Measurements from ENCODE around the gene SLC38A5.

The SLC38A5 gene

GRCh38 chrX:48492293-48492910 is 22.3 kb upstream of the SLC38A5 start:
- H3K4me1 ChIP-seq (ENCODE audit: control insufficient read depth, insufficient read depth, low read length) = peaks cover 2% of the 10 kb centered on the region; the same call in 1 of the 2 replicates
- WGBS (ENCODE audit: insufficient coverage, insufficient read length) = no CpG with 5 or more reads among the region's 7 CpGs
- no peaks in the 10 kb centered on the region for H3K9me3 ChIP-seq (ENCODE audit: control insufficient read depth, insufficient read depth, low read length)
- no peak for DNase-seq (ENCODE audit: low read depth, low spot score)
- H3K27ac ChIP-seq (ENCODE audit: low read length) = no peak overlapping the region
- no peaks in the 10 kb centered on the region for H3K36me3 ChIP-seq (ENCODE audit: control insufficient read depth, insufficient read depth, low read length)
- H3K27me3 ChIP-seq (ENCODE audit: control insufficient read depth, insufficient read depth, low read length) = no peaks in the 10 kb centered on the region
- no peak overlapping the region for H3K4me3 ChIP-seq (ENCODE audit: low read length)

DNA sequence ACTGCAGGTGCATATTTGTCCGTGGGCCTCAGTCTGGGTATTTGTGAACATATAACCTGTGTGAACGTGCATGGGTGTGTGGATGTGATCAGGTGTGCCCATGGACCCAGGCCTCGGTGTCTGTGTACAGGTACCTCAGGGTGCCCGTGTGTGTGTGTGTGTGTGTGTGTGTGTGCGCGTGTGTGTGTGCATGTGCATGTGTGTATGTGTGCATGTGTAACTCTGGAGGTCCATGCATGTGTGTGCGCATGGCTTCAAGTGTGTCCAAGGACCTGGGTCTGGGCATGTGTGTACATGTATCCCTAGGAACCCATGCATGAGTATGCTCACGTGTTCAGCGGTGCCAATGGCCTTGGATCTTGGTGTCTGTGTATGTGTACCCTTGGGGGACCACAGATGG is 21.7 kb upstream of the SLC38A5 start:
- H3K27ac ChIP-seq (ENCODE audit: low read length) = no peak overlapping the region
- no CpG with 5 or more reads among the region's 9 CpGs for whole genome bisulfite sequencing (ENCODE audit: insufficient coverage, insufficient read length)
- H3K4me3 ChIP-seq (ENCODE audit: low read length) = no peak overlapping the region
- no peak for DNase-seq (ENCODE audit: low read depth, low spot score)
- no peaks in the 10 kb centered on the region for H3K36me3 ChIP-seq (ENCODE audit: control insufficient read depth, insufficient read depth, low read length)
- H3K4me1 ChIP-seq (ENCODE audit: control insufficient read depth, insufficient read depth, low read length) = peaks cover 2% of the 10 kb centered on the region; the same call in 1 of the 2 replicates
- H3K27me3 ChIP-seq (ENCODE audit: control insufficient read depth, insufficient read depth, low read length) = no peaks in the 10 kb centered on the region
- H3K9me3 ChIP-seq (ENCODE audit: control insufficient read depth, insufficient read depth, low read length) = no peaks in the 10 kb centered on the region

DNA sequence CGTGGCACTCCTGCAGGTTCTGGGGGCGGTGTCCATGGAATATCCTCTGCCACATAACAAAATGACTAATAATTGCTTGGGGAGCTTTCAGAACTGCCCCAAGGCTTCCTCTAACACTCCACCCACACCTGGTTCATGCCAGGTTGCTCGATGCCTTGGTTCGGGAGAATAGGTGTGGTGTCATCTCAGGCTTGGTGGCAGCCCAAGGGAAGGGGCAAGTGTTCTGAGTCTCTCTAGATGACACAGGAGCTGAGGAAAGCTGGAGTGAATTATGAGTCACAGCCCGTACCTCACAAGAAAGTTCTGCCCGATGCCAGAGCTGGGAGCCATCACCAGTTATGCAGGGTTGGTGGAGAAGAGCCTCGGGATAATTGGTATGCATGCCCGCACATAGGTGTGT is 20.6 kb upstream of the SLC38A5 start:
- Histone ChIP-seq H3K4me3 (ENCODE audit: low read length) (no peak overlapping the region), H3K27me3 (ENCODE audit: control insufficient read depth, insufficient read depth, low read length) (no peaks in the 10 kb centered on the region), H3K9me3 (ENCODE audit: control insufficient read depth, insufficient read depth, low read length) (no peaks in the 10 kb centered on the region), H3K36me3 (ENCODE audit: control insufficient read depth, insufficient read depth, low read length) (no peaks in the 10 kb centered on the region), H3K4me1 (ENCODE audit: control insufficient read depth, insufficient read depth, low read length) (peaks cover 2% of the 10 kb centered on the region; the same call in 1 of the 2 replicates), H3K27ac (ENCODE audit: low read length) (no peak overlapping the region)
- no CpG with 5 or more reads among the region's 8 CpGs for WGBS (ENCODE audit: insufficient coverage, insufficient read length)
- no peak for DNase-seq (ENCODE audit: low read depth, low spot score)

GRCh38 chrX:48489892-48490291 is 19.8 kb upstream of the SLC38A5 start:
- Histone ChIP-seq H3K4me1 (ENCODE audit: control insufficient read depth, insufficient read depth, low read length) (peaks cover 2% of the 10 kb centered on the region; the same call in 1 of the 2 replicates), H3K36me3 (ENCODE audit: control insufficient read depth, insufficient read depth, low read length) (no peaks in the 10 kb centered on the region), H3K4me3 (ENCODE audit: low read length) (no peak overlapping the region), H3K9me3 (ENCODE audit: control insufficient read depth, insufficient read depth, low read length) (no peaks in the 10 kb centered on the region), H3K27ac (ENCODE audit: low read length) (no peak overlapping the region), H3K27me3 (ENCODE audit: control insufficient read depth, insufficient read depth, low read length) (no peaks in the 10 kb centered on the region)
- no CpG with 5 or more reads among the region's 2 CpGs for WGBS (ENCODE audit: insufficient coverage, insufficient read length)
- DNase-seq (ENCODE audit: low read depth, low spot score) = no peak

DNA sequence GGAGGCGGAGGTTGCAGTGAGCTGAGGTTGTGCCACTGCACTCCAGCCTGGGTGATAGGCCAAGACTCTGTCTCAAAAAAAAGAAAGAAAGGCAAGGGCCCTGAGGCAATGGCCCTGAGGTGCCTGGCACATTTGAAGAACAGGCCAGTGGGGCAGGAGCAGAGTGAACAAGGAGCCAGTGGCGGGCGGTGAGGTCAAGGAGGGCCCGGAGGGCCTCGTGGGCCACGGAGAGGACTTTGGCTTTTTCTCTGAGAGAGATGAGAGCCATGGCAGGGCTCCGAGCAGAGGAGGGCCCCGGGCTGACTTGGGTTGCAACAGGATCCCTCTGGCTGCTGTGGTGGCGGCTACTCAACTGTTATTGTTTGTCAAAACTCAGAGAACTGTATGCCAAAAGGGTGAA is 19.2 kb upstream of the SLC38A5 start:
- no peak overlapping the region for H3K4me3 ChIP-seq (ENCODE audit: low read length)
- no peaks in the 10 kb centered on the region for H3K36me3 ChIP-seq (ENCODE audit: control insufficient read depth, insufficient read depth, low read length)
- H3K27me3 ChIP-seq (ENCODE audit: control insufficient read depth, insufficient read depth, low read length) = no peaks in the 10 kb centered on the region
- no peaks in the 10 kb centered on the region for H3K9me3 ChIP-seq (ENCODE audit: control insufficient read depth, insufficient read depth, low read length)
- no peak for DNase-seq (ENCODE audit: low read depth, low spot score)
- no peak overlapping the region for H3K27ac ChIP-seq (ENCODE audit: low read length)
- no CpG with 5 or more reads among the region's 9 CpGs for WGBS (ENCODE audit: insufficient coverage, insufficient read length)
- H3K4me1 ChIP-seq (ENCODE audit: control insufficient read depth, insufficient read depth, low read length) = peaks cover 2% of the 10 kb centered on the region; the same call in 1 of the 2 replicates

DNA sequence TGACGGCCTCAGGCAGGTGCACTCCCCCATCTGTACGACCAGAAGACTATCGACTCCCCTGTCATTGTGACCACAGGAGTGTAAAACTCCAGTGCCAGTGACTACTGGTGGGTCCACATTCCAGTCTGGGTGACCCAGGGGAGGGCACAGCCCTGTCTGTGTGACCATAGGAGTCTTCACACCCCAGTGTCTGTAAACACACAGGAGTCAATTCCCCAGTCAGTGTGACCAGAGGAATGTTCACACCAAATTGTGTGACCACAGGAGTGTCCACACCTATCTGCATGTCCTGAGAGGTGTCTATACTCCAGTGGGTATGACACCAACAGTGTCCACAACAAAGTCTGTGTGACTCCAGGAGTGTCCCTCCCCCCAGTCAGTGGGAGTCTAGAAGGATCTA is 18.0 kb upstream of the SLC38A5 start:
- H3K27ac ChIP-seq (ENCODE audit: low read length) = no peak overlapping the region

GRCh38 chrX:48487362-48487798 is 17.3 kb upstream of the SLC38A5 start:
- Histone ChIP-seq H3K27ac (ENCODE audit: low read length) (no peak overlapping the region), H3K4me1 (ENCODE audit: control insufficient read depth, insufficient read depth, low read length) (no peaks in the 10 kb centered on the region), H3K36me3 (ENCODE audit: control insufficient read depth, insufficient read depth, low read length) (peaks cover 2% of the 10 kb centered on the region; the same call in 1 of the 2 replicates), H3K9me3 (ENCODE audit: control insufficient read depth, insufficient read depth, low read length) (no peaks in the 10 kb centered on the region), H3K27me3 (ENCODE audit: control insufficient read depth, insufficient read depth, low read length) (no peaks in the 10 kb centered on the region), H3K4me3 (ENCODE audit: low read length) (no peak overlapping the region)
- DNase-seq (ENCODE audit: low read depth, low spot score) = no peak
- WGBS (ENCODE audit: insufficient coverage, insufficient read length) = no CpG with 5 or more reads among the region's 10 CpGs

More for the DNA sequence above, 18.0 kb upstream of the SLC38A5 start:
- no peak for DNase-seq (ENCODE audit: low read depth, low spot score)
- H3K4me3 ChIP-seq (ENCODE audit: low read length) = no peak overlapping the region
- H3K9me3 ChIP-seq (ENCODE audit: control insufficient read depth, insufficient read depth, low read length) = no peaks in the 10 kb centered on the region
- no peaks in the 10 kb centered on the region for H3K4me1 ChIP-seq (ENCODE audit: control insufficient read depth, insufficient read depth, low read length)
- H3K36me3 ChIP-seq (ENCODE audit: control insufficient read depth, insufficient read depth, low read length) = no peaks in the 10 kb centered on the region
- no CpG with 5 or more reads among the region's 3 CpGs for WGBS (ENCODE audit: insufficient coverage, insufficient read length)
- no peaks in the 10 kb centered on the region for H3K27me3 ChIP-seq (ENCODE audit: control insufficient read depth, insufficient read depth, low read length)

- DNase-seq (ENCODE audit: low read depth, low spot score) = no peak
- Histone ChIP-seq H3K9me3 (ENCODE audit: control insufficient read depth, insufficient read depth, low read length) (no peaks in the 10 kb centered on the region), H3K27me3 (ENCODE audit: control insufficient read depth, insufficient read depth, low read length) (no peaks in the 10 kb centered on the region), H3K36me3 (ENCODE audit: control insufficient read depth, insufficient read depth, low read length) (peaks cover 9% of the 10 kb centered on the region; the same call in 1 of the 2 replicates), H3K27ac (ENCODE audit: low read length) (no peak overlapping the region), H3K4me1 (ENCODE audit: control insufficient read depth, insufficient read depth, low read length) (no peaks in the 10 kb centered on the region; the same call in 1 of the 2 replicates), H3K4me3 (ENCODE audit: low read length) (no peak overlapping the region)
- no CpG with 5 or more reads among the region's 7 CpGs for WGBS (ENCODE audit: insufficient coverage, insufficient read length)
These were observed 12.5 kb upstream of the SLC38A5 start for GRCh38 chrX:48482526-48482925.

DNA sequence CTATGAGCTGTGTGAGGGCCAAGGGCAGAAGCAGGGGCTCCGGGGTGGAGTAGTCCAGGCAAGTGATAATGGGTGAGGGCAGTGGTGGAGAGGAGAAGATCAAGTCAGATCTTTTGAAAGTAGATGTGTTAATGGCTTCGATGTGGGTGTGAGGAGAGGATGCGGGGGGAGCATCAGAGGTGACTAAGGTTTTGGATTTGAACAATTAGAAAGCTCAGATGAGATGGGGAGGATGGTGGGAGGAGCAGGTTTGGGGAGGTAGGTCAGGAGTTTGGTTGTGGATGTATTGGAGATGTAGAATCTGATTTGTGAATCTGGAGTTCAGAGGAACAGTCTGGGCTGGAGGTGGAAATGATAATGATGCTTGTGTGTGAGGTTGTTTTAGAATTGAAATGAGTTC is 10.5 kb upstream of the SLC38A5 start:
- peaks cover 9% of the 10 kb centered on the region; the same call in 1 of the 2 replicates for H3K36me3 ChIP-seq (ENCODE audit: control insufficient read depth, insufficient read depth, low read length)

GRCh38 chrX:48480142-48480541 is 10.1 kb upstream of the SLC38A5 start:
- H3K36me3 ChIP-seq (ENCODE audit: control insufficient read depth, insufficient read depth, low read length) = peaks cover 9% of the 10 kb centered on the region; the same call in 1 of the 2 replicates
- no peak for DNase-seq (ENCODE audit: low read depth, low spot score)
- H3K9me3 ChIP-seq (ENCODE audit: control insufficient read depth, insufficient read depth, low read length) = no peaks in the 10 kb centered on the region
- H3K4me3 ChIP-seq (ENCODE audit: low read length) = no peak overlapping the region
- H3K27ac ChIP-seq (ENCODE audit: low read length) = no peak overlapping the region
- no peaks in the 10 kb centered on the region; the same call in 1 of the 2 replicates for H3K4me1 ChIP-seq (ENCODE audit: control insufficient read depth, insufficient read depth, low read length)
- no peaks in the 10 kb centered on the region for H3K27me3 ChIP-seq (ENCODE audit: control insufficient read depth, insufficient read depth, low read length)
- WGBS (ENCODE audit: insufficient coverage, insufficient read length) = no CpG with 5 or more reads among the region's 3 CpGs

More for the DNA sequence above, 10.5 kb upstream of the SLC38A5 start:
- H3K4me1 ChIP-seq (ENCODE audit: control insufficient read depth, insufficient read depth, low read length) = no peaks in the 10 kb centered on the region; the same call in 1 of the 2 replicates
- no peak overlapping the region for H3K27ac ChIP-seq (ENCODE audit: low read length)
- H3K4me3 ChIP-seq (ENCODE audit: low read length) = no peak overlapping the region
- WGBS (ENCODE audit: insufficient coverage, insufficient read length) = no CpG with 5 or more reads among the region's 3 CpGs
- DNase-seq (ENCODE audit: low read depth, low spot score) = no peak
- H3K9me3 ChIP-seq (ENCODE audit: control insufficient read depth, insufficient read depth, low read length) = no peaks in the 10 kb centered on the region
- no peaks in the 10 kb centered on the region for H3K27me3 ChIP-seq (ENCODE audit: control insufficient read depth, insufficient read depth, low read length)

DNA sequence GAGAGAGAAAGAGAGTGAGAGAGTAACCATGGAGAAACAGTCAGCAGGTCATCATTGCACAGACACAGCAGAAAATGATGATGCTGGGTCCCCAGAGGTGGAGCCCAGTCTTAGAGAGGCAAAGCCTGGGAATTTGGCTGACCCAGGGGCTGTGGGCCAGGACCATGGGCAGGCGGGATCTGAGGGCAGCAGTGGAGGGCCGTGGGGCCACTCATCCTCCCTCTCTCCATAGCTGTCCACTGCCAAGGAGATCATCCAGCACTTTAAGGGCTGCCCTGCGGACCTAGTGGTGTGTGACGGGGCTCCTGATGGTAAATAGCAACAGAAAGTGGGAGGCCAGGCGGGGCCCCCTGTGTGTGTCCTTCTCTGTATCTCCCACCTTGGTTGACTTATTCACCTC is 8.7 kb upstream of the SLC38A5 start:
- no CpG with 5 or more reads among the region's 5 CpGs for WGBS (ENCODE audit: insufficient coverage, insufficient read length)
- Histone ChIP-seq H3K4me1 (ENCODE audit: control insufficient read depth, insufficient read depth, low read length) (peaks cover 2% of the 10 kb centered on the region), H3K27me3 (ENCODE audit: control insufficient read depth, insufficient read depth, low read length) (no peaks in the 10 kb centered on the region), H3K36me3 (ENCODE audit: control insufficient read depth, insufficient read depth, low read length) (peaks cover 9% of the 10 kb centered on the region; the same call in 1 of the 2 replicates), H3K27ac (ENCODE audit: low read length) (no peak overlapping the region), H3K4me3 (ENCODE audit: low read length) (no peak overlapping the region), H3K9me3 (ENCODE audit: control insufficient read depth, insufficient read depth, low read length) (no peaks in the 10 kb centered on the region)
- DNase-seq (ENCODE audit: low read depth, low spot score) = no peak

All from iPS DF 6.9 (cell line).